B cell (primary cell): ENCODE results near the gene IGSF9B. TPM values are rescaled to one million over a fixed set of nuclear protein-coding genes. Genes with fewer than 3 reads are reported as not detected.

Experiments used
- ATAC-seq: fragments of 200-7000 bp; cut with Tn5 transposase; one replicate; pipeline ENCODE4 v1.10.0; 2021; ENCODE audit warnings: low read depth, mild to moderate bottlenecking, moderate number of reproducible peaks, moderate library complexity
- CTCF ChIA-PET: fragments of 350-600 bp; sonication (Branson Sonifier 250); formaldehyde crosslinking; loops from one replicate; lab custom pipeline; 2021; ENCODE audit warnings: antibody characterized with exemption, inconsistent platforms; lab: Charles Lee
- POLR2A ChIA-PET: fragments of 350-600 bp; sonication (Branson Sonifier 250); formaldehyde crosslinking; loops from one replicate; lab custom pipeline; 2021; ENCODE audit warnings: antibody characterized with exemption; lab: Charles Lee
- DNase-seq: peaks from one replicate; pipeline ENCODE4 v3.0.0; 2013
- H2AFZ ChIP-seq: 2 replicates; pipeline ENCODE4 v1.6.1; 2012; ENCODE audit warnings: mild to moderate bottlenecking, low read depth, low read length; ENCODE audit not compliant: insufficient read depth, poor library complexity, severe bottlenecking
- H3K27ac ChIP-seq, 2 donors: 1 replicate in 1 of 2; 2 replicates in 1 of 2; pipeline ENCODE4 v1.5.1; 2012 to 2013; ENCODE audit warnings: low read length in 2 of 2, mild to moderate bottlenecking in 2 of 2, moderate library complexity in 1 of 2
- H3K27me3 ChIP-seq, 4 experiments: fragments of 200-600 bp in 1 of 4; sonication (generic) in 1 of 4; replicated peaks in 1 of 4; 1 replicate in 2 of 4; 2 replicates in 2 of 4; pipeline versions ENCODE4 v1.6.1 to v1.7.0; 2013 to 2016; ENCODE audit warnings: low read length in 3 of 4, mild to moderate bottlenecking in 2 of 4, mixed read lengths in 1 of 4, moderate library complexity in 1 of 4; ENCODE audit not compliant: insufficient read depth in 4 of 4, control insufficient read depth in 3 of 4; ENCODE audit errors: control extremely low read depth in 1 of 4
- H3K36me3 ChIP-seq, 2 experiments: replicated peaks in 1 of 2; 1 replicate in 1 of 2; 2 replicates in 1 of 2; pipeline versions ENCODE4 v1.6.1 to v1.7.1; 2013; ENCODE audit warnings: low read length in 1 of 2; ENCODE audit not compliant: insufficient read depth in 2 of 2, control insufficient read depth in 1 of 2; ENCODE audit errors: control extremely low read depth in 1 of 2, extremely low read depth in 1 of 2
- H3K4me1 ChIP-seq, 2 donors: fragments of 200-600 bp in 1 of 2; sonication (generic) in 1 of 2; 1 replicate in 1 of 2; 2 replicates in 1 of 2; pipeline versions ENCODE4 v1.5.1 to v1.6.1; 2013 to 2017; ENCODE audit warnings: low read length in 2 of 2; ENCODE audit not compliant: control insufficient read depth in 2 of 2, insufficient read depth in 2 of 2
- H3K4me2 ChIP-seq: replicated peaks from 2 replicates; pipeline ENCODE3; 2012; ENCODE audit warnings: mild to moderate bottlenecking, low read depth, low read length; ENCODE audit not compliant: poor library complexity, severe bottlenecking
- H3K4me3 ChIP-seq, 5 experiments: fragments of 200-600 bp in 1 of 5; sonication (generic) in 1 of 5; 1 replicate in 3 of 5; 2 replicates in 2 of 5; pipeline versions ENCODE4 v1.5.1 to v1.7.0; 2011 to 2016; ENCODE audit warnings: low read length in 4 of 5, mild to moderate bottlenecking in 4 of 5, low read depth in 2 of 5, control low read depth in 1 of 5, moderate library complexity in 1 of 5; ENCODE audit not compliant: insufficient read depth in 1 of 5; ENCODE audit errors: control extremely low read depth in 1 of 5, extremely low read depth in 1 of 5
- H3K79me2 ChIP-seq: fragments of 200-600 bp; sonication (generic); one replicate; pipeline ENCODE4 v1.6.0; 2016; ENCODE audit warnings: low read length; ENCODE audit not compliant: control insufficient read depth, insufficient read depth
- H3K9ac ChIP-seq: fragments of 200-600 bp; sonication (generic); 2 replicates; pipeline ENCODE4 v1.6.1; 2017; ENCODE audit warnings: mild to moderate bottlenecking, low read length, moderate library complexity
- H3K9me3 ChIP-seq, 3 donors: one replicate each; pipeline versions ENCODE4 v1.6.1 to v1.7.1; 2013; ENCODE audit warnings: low read length in 2 of 3; ENCODE audit not compliant: control insufficient read depth in 2 of 3, insufficient read depth in 1 of 3; ENCODE audit errors: control extremely low read depth in 1 of 3
- H4K20me1 ChIP-seq: 2 replicates; pipeline ENCODE4 v1.6.0; 2012; ENCODE audit warnings: mild to moderate bottlenecking, low read length; ENCODE audit not compliant: insufficient read depth, control insufficient read depth, poor library complexity, severe bottlenecking
- H3K27ac Mint-ChIP-seq: one replicate; pipeline ENCODE4 v1.8.0; 2021; ENCODE audit warnings: mixed read lengths
- H3K27me3 Mint-ChIP-seq: one replicate; pipeline ENCODE4 v1.8.0; 2021; ENCODE audit warnings: mixed read lengths
- H3K4me1 Mint-ChIP-seq: one replicate; pipeline ENCODE4 v1.8.0; 2021; ENCODE audit warnings: mixed read lengths
- H3K4me3 Mint-ChIP-seq: one replicate; pipeline ENCODE4 v1.8.0; 2021; ENCODE audit warnings: mixed read lengths
- H3K9me3 Mint-ChIP-seq: one replicate; pipeline ENCODE4 v1.8.0; 2022; ENCODE audit warnings: mixed read lengths; ENCODE audit not compliant: insufficient read depth
- CTCF ChIP-seq: fragments of 200-600 bp; IDR thresholded peaks from one replicate; pipeline ENCODE4 v1.8.0; 2022; ENCODE audit warnings: antibody characterized with exemption, mild to moderate bottlenecking
- EZH2 ChIP-seq: IDR thresholded peaks from 2 replicates; pipeline ENCODE4 v1.6.1; 2012; ENCODE audit warnings: borderline replicate concordance, low read depth, mild to moderate bottlenecking, moderate library complexity, low read length; ENCODE audit not compliant: insufficient read depth, poor library complexity, severe bottlenecking
- WGBS: methylation state at CpG from one replicate; pipeline ENCODE4 v1.1.5; 2013; ENCODE audit warnings: missing lambda C conversion rate; ENCODE audit not compliant: insufficient coverage; 5-methylcytosine and 5-hydroxymethylcytosine counted together
- intact Hi-C: fragments of 100-400 bp; cut with micrococcal nuclease; formaldehyde crosslinking; loops from one replicate; pipeline ENCODE4 v1.10.0; 2022
- polyA plus RNA-seq: library from polyadenylated mRNA; depleted of rRNA; stranded (reverse); fragments of >200 nt; gene quantifications from 2 replicates; pipeline ENCODE4 v1.2.3, GENCODE V29; 2012
- total RNA-seq, 2 donors: library from RNA; stranded (reverse); fragments of 120-200 nt in 1 of 2; gene quantifications; 1 replicate in 1 of 2; 2 replicates in 1 of 2; pipeline versions ENCODE4 v1.2.3 to v1.2.4, GENCODE V29; 2013 to 2022

The IGSF9B gene
- total and polyA plus RNA-seq, 2 donors (not counting 1 experiment from before 2014, with no cell fraction given) = 0.15 to 0.37 TPM

GRCh38 chr11:133988686-133989410 is 32.1 kb upstream of the IGSF9B start:
- Histone ChIP-seq H3K4me1 (no peaks in the 10 kb centered on the region), H3K27me3 (no peaks in the 10 kb centered on the region), H3K4me3 (no peak overlapping the region), H3K79me2 (no peaks in the 10 kb centered on the region), H4K20me1 (no peaks in the 10 kb centered on the region), H3K27ac (no peak overlapping the region), H3K9ac (no peak overlapping the region), H3K9me3 (no peaks in the 10 kb centered on the region), H2AFZ (no peak overlapping the region), H3K36me3 (no peaks in the 10 kb centered on the region), H3K4me2 (no peak overlapping the region)
- no peak overlapping the region for H3K4me3 Mint-ChIP-seq
- ChIA-PET POLR2A (no interaction called here), CTCF (no interaction called here)
- WGBS = 93% methylated on average over 21 of the region's 22 CpGs
- DNase-seq (no peak), ATAC-seq (no peak)
- no peaks in the 10 kb centered on the region for H3K4me1 Mint-ChIP-seq
- H3K27ac Mint-ChIP-seq = no peak overlapping the region
- TF ChIP-seq CTCF (no peak), EZH2 (no peak)
- intact Hi-C loops = no loop called here
- H3K9me3 Mint-ChIP-seq = no peaks in the 10 kb centered on the region
- peaks cover 8% of the 10 kb centered on the region for H3K27me3 Mint-ChIP-seq

- intact Hi-C loops = no loop called here
- Histone ChIP-seq H3K9ac (no peak overlapping the region), H4K20me1 (no peaks in the 10 kb centered on the region), H3K27ac (no peak overlapping the region), H3K9me3 (no peaks in the 10 kb centered on the region), H3K27me3 (no peaks in the 10 kb centered on the region), H2AFZ (no peak overlapping the region), H3K4me3 (no peak overlapping the region), H3K4me2 (no peak overlapping the region), H3K36me3 (no peaks in the 10 kb centered on the region), H3K4me1 (no peaks in the 10 kb centered on the region), H3K79me2 (no peaks in the 10 kb centered on the region)
- H3K27ac Mint-ChIP-seq = no peak overlapping the region
- WGBS = 91% methylated on average over 7 of the region's 8 CpGs
- ATAC-seq (no peak), DNase-seq (no peak)
- POLR2A ChIA-PET = no interaction called here
- TF ChIP-seq EZH2 (no peak), CTCF (no peak)
- H3K9me3 Mint-ChIP-seq = no peaks in the 10 kb centered on the region
- CTCF ChIA-PET = no interaction called here
- H3K27me3 Mint-ChIP-seq = peaks cover 17% of the 10 kb centered on the region
- no peaks in the 10 kb centered on the region for H3K4me1 Mint-ChIP-seq
- no peak overlapping the region for H3K4me3 Mint-ChIP-seq
Observed at GRCh38 chr11:133987171-133987570, 30.4 kb upstream of the IGSF9B start.
